ENCODE measurements around the gene FARP1.

Gene FARP1

DNA sequence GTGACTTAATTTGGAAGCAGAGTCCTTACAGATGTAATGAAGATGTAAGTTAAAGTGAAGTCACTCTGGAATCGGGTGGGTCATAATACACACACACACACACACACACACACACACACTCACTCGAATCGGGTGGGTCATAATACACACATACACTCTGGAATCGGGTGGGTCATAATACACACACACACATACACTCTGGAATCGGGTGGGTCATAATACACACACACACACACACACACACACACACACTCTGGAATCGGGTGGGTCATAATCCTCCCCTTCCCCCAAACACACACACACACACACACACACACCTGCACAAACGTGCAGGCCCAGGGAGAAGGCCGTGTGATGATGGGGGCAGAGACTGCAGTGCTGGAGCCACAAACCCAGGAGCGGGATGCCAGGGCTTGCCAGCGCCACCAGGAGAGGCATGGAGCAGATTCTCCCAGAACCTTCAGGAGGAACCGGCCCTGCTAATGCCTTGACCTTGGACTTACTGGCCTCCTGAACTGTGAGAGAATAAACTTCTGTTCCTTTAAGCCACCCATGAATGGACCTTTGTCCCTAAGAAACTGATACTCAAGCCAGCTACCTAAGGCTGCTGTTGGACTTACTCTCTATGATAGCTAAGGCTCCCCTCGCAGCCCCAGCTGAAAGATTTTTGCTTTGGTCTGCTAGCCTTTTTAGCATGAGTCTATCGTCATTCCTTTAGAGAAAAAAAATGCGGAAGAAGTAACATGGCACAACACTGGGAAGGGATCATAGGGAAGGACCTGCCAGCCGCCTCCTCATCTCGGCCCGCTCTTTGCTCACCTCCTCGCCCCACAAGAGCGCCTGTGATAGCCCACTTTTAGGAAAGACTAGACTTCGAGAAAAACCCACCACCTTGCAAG, 170.4 kb downstream of the FARP1 start:
- no peak for DNase-seq

- DNase-seq, result no peak
These were observed 171.0 kb downstream of the FARP1 start for GRCh38 chr13:98313922-98314292.

- DNase-seq, result no peak
These were observed 172.6 kb downstream of the FARP1 start for GRCh38 chr13:98315466-98315865.

DNA sequence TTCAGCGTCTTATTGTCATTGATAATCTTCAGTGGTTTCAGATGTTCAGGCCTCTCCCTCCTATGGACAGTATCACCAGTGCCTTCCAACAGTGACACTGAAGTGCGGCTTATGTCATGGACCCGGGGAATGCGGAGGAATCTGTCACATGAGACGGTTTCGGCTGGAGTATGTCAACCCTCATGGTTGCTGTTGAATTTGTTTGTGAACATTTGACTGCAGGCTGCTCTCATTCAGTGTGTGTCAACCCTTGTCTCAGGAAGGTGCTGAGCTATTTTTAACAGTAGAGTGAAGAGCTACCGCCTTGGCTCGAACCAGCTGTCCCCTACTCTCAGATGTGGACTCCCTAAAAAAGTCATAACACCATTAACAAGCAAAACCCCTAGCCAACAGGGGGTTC, 173.0 kb downstream of the FARP1 start:
- DNase-seq, result no peak

DNA sequence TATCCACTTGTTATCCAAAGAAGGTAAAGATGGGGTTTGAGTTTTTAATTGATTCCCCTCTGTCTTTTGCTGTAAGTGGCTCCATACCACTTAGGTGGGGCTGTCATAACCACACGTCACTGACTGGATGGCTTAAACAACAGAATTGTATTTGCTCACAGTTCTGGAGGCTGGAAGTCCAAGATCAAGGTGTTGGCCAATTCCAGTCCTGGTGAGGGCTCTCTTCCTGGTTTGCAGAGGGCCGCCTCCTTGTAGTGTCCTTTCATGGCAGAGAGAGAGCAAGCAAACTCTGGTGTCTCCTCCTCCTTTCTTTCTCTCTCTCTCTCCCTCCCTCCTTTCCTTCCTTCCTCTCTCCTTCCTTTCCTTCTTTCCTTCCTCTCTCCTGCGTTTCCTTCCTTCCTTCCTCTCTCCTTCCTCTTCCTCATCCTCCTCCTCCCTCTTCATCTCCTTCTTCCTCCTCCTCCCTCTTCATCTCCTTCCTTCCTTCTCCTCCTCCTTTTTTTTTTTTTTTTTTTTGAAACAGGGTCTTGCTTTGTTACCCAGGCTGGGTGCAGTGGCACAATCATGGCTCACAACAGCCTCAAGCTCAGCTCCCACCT, 174.8 kb downstream of the FARP1 start:
- no peak for DNase-seq

DNA sequence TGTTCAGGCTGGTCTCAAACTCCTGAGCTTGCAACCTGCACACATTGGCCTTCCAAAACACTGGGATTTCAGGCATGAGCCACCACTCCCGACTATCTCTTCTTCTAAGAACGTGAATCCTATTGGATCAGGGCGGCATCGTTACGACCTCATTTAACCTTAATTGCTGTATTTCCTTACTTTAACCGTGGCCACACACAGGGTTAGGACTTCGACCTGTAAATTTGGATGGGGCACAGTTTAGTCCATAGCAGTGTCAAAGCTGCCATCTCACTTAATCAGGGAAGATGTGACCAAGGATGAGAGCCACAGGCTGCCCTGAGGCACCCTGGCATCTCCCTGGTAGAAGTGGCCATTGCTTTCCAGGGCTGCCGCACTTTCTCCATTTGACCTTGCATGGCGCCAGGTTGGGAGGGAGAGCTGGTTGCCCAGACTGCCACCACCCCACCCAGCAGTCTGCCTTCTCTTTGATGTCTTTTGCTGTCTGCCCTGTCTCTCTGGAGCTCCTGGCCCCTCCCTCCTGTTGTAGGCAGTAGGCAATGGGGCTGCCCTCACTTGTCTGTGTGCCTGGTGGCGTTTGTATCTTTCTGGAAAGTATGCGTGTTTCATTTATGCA, 175.5 kb downstream of the FARP1 start:
- no peak for DNase-seq

DNA sequence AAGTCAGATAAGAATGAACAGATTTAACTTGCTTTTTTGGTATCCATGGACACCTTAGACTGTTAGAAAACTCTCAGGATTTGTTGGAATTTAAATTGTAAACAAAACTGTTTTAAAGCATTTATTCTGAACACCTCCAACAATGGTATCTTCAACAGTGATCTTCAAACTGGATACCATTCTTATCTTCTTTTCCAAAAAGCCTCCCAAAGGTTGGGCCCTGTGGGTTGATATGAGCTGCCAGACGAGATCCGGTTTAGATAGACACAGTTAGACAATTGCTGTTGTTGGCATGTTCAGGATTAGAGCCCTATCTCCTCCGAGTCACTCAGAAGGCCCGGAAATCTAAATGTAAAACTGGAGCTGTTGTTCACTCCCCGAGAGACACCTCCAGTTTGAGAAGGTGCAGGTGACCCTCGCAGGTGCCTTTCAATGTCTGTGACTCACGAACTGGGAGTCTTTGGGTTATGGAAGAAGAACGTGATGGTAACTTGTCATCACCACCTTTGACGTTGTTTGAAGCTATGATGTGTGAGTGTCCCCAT, 177.7 kb downstream of the FARP1 start:
- DNase-seq, result no peak

- no peak for DNase-seq
These were observed 178.5 kb downstream of the FARP1 start for GRCh38 chr13:98321395-98321794.

DNA sequence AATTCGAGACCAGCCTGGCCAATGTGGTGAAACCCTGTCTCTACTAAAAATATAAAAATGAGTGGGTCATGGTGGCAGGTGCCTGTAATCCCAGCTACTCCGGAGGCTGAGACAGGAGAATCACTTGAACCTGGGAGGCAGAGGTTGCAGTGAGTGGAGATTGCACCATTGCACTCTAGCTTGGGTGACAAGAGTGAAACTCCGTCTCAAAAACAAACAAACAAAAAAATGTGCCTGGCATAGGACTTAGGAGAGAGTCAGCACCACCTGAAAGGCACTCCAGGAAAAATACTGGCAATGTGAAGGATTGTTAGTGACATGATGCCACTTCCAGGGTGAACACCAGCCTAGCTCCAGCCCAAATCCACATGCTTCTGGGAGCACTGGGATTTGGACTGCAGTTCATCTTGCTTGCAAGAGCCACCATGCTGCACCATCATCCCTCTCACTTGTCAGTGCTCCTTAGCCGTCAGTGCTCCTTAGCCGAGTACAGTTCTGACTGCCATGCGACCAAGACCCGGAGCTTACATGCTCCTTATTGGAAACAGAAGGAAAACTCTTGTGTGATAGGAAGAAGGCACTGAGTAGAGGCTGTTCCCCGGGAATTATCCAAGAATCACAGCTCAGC, 179.3 kb downstream of the FARP1 start:
- DNase-seq, result no peak

DNA sequence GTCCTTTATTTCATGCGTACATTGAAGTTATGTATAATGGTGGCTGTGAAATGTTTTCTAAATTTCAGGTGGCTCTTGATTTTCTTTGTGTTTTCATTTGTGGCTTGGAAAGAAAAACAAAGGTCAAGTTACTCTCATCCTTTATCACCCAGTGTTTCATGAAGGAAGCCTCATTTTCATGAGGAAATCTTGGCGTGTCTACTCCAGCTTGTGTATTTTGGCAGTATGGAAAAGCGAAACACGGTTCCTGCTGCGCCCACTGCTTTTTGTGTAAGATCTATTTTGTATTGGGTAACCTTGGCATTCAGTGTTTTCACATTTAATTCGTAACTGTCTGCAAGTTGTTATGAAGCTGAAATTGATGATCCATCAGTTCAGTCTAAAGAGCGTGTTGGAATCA, 181.2 kb downstream of the FARP1 start:
- DNase-seq, result no peak

- DNase-seq, result no peak
These were observed 182.8 kb downstream of the FARP1 start for GRCh38 chr13:98325724-98326123.

- no peak for DNase-seq
These were observed 183.4 kb downstream of the FARP1 start for GRCh38 chr13:98326291-98326690.

- no peak for DNase-seq
These were observed 184.7 kb downstream of the FARP1 start for GRCh38 chr13:98327371-98328270.

DNA sequence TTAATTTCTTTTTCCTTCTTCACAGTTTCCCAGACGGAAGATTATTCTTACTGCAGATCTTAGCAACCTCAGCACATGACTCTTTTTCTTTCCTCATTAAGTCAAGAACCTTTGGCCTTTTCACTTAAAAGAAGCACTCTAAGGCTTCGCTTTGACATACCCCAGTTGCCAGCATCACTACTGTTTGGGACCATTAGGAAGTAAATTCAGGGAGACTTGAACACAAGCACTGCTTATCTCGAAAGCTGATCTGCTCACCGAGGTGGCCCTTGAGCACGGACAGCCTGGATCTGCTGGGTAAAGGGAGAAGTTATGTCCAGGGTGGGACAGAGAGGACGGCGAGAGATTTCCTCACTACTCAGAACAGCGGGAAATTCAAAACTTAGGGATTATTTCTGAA, 185.6 kb downstream of the FARP1 start:
- DNase-seq, result no peak

- no peak for DNase-seq
These were observed 189.3 kb downstream of the FARP1 start for GRCh38 chr13:98332222-98332621.

- no peak for DNase-seq
These were observed 189.8 kb downstream of the FARP1 start for GRCh38 chr13:98332691-98333090.

- DNase-seq, result no peak
These were observed 190.6 kb downstream of the FARP1 start for GRCh38 chr13:98333486-98333885.

GRCh38 chr13:98334620-98335205, 191.8 kb downstream of the FARP1 start:
- DNase-seq, result no peak

- no peak for DNase-seq
These were observed 192.8 kb downstream of the FARP1 start for GRCh38 chr13:98335721-98336120.

- DNase-seq, result no peak
These were observed 195.4 kb downstream of the FARP1 start for GRCh38 chr13:98338310-98338709.

GRCh38 chr13:98339684-98340425, 197.0 kb downstream of the FARP1 start:
- no peak for DNase-seq

All from activated CD4-positive, alpha-beta T cell treated with anti-CD3 and anti-CD28 coated beads for 48 hours (primary cell).